BJ (cell line): Measurements from ENCODE around the gene FAM181A. TPM values are rescaled to one million over a fixed set of nuclear protein-coding genes. Genes with fewer than 3 reads are reported as not detected.

Source experiments
- CTCF ChIA-PET: fragments of 350-600 bp; formaldehyde crosslinking; extraction: SDS; loops from one replicate; lab custom pipeline; 2021; ENCODE audit warnings: antibody characterized with exemption, inconsistent platforms; lab: Yijun Ruan, JAX
- POLR2A ChIA-PET: fragments of 300-600 bp; sonication (Branson Sonifier 250); formaldehyde crosslinking; extraction: SDS; loops from one replicate; lab custom pipeline; 2021; ENCODE audit warnings: antibody characterized with exemption; lab: Charles Lee
- DNase-seq: peaks from one replicate; pipeline ENCODE4 v3.0.0-alpha.2; 2011; ENCODE audit warnings: low read depth
- H3K27me3 ChIP-seq: 2 replicates; pipeline ENCODE4 v1.6.0; 2011; ENCODE audit warnings: low read length; ENCODE audit not compliant: control insufficient read depth, insufficient read depth
- H3K36me3 ChIP-seq: 2 replicates; pipeline ENCODE4 v1.5.1; 2011; ENCODE audit warnings: low read length; ENCODE audit not compliant: control insufficient read depth, insufficient read depth
- H3K4me3 ChIP-seq: 2 replicates; pipeline ENCODE4 v1.5.1; 2011; ENCODE audit warnings: low read depth, mild to moderate bottlenecking, control low read depth, low read length
- polyA plus RNA-seq: library from polyadenylated mRNA; depleted of rRNA; stranded (reverse); fragments of >200 nt; gene quantifications from 2 replicates; pipeline ENCODE4 v1.2.3, GENCODE V29; 2011
- TF ChIP-seq, protein P1 (sequence below): IDR thresholded peaks from 2 replicates; pipeline ENCODE4 v1.5.1; 2011; ENCODE audit warnings: low read depth, mild to moderate bottlenecking, control low read depth, inconsistent platforms, low read length, moderate library complexity; ENCODE audit not compliant: insufficient read depth

Gene FAM181A
- polyA plus RNA-seq, 1 experiment: not detected

DNA sequence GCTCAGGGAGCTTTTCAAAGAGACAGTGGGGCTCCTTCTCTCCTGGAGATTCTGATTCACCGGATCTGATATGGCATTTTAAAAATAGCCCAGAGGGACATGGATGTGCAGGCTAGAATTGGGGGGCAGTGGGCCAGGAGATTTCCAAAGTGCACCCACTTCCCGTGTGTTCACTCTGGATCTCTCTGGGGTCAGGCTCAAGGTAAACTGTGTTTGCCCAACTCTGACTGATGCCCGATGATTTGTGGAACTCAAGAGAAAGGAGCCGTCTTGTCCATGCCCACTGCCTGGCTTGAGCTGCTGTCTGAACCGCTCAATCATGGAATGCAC lies 17.9 kb downstream of the FAM181A start:
- Histone ChIP-seq H3K27me3 (peaks cover 3% of the 10 kb centered on the region), H3K36me3 (no peaks in the 10 kb centered on the region), H3K4me3 (no peak overlapping the region)
- TF ChIP-seq, protein P1, sequence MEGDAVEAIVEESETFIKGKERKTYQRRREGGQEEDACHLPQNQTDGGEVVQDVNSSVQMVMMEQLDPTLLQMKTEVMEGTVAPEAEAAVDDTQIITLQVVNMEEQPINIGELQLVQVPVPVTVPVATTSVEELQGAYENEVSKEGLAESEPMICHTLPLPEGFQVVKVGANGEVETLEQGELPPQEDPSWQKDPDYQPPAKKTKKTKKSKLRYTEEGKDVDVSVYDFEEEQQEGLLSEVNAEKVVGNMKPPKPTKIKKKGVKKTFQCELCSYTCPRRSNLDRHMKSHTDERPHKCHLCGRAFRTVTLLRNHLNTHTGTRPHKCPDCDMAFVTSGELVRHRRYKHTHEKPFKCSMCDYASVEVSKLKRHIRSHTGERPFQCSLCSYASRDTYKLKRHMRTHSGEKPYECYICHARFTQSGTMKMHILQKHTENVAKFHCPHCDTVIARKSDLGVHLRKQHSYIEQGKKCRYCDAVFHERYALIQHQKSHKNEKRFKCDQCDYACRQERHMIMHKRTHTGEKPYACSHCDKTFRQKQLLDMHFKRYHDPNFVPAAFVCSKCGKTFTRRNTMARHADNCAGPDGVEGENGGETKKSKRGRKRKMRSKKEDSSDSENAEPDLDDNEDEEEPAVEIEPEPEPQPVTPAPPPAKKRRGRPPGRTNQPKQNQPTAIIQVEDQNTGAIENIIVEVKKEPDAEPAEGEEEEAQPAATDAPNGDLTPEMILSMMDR: no peak
- DNase-seq: no peak
- ChIA-PET CTCF (interaction anchor here (1.1 to 16.0 kb wide), 4 partner anchors 9 to 90 kb away, joined by 3 to 387 read pairs (median 4); partner anchors contain the start of gene CCDC197), POLR2A (no interaction called here)

DNA sequence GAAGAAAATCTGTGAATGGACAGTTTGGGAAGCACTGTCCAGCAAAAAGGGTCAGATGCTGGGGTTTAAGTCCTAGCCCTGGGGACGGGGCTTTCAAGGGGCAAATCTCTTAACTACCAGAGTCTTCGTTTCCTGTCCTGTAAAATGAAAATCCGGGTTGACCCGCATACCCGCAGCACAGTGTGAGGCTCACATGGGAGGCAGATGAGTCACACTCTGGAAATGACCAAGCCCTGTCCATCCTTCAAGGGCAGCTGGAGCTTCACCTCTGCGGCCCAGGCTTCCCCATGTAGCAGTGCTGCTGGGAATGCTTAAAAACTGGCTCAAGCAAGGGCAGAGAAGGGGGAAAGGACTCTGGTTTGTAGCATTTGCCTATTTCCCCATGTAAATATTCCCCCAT lies 19.0 kb downstream of the FAM181A start:
- Histone ChIP-seq H3K27me3 (peaks cover 3% of the 10 kb centered on the region), H3K4me3 (no peak overlapping the region), H3K36me3 (no peaks in the 10 kb centered on the region)
- ChIA-PET POLR2A (no interaction called here), CTCF (interaction anchor here (1.5 to 16.0 kb wide), 2 partner anchors 54 to 191 kb away, joined by 4 to 387 read pairs; partner anchors contain the start of gene CCDC197)
- no peak for DNase-seq
- TF ChIP-seq, protein P1: no peak

DNA sequence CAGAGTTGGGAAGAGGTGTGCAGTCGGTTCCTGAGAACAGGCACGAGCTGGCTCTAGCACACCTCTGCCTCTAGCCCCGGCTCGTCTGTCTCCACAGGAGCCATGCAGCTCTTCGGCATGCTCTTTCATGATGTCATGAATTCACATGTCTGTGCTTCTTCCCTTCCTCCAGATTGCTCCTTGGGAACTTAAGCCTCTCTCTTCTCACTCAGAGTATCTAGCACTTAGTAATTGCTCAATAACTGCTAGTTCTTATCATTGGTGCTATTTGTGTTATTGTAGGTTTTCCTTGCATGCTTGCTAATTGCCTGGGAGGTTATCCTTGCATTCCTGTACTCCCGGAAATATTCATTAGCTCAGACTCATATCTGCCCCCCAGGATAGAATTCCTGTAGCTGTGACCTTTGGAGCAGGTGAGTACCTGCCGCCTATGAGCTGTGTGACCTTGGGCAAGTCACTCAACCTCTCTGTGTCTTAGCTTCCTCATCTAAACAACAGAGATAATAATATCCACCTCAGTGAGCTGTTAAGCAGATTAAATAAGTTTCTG lies 19.5 kb downstream of the FAM181A start:
- POLR2A ChIA-PET: no interaction called here
- DNase-seq: no peak

DNA sequence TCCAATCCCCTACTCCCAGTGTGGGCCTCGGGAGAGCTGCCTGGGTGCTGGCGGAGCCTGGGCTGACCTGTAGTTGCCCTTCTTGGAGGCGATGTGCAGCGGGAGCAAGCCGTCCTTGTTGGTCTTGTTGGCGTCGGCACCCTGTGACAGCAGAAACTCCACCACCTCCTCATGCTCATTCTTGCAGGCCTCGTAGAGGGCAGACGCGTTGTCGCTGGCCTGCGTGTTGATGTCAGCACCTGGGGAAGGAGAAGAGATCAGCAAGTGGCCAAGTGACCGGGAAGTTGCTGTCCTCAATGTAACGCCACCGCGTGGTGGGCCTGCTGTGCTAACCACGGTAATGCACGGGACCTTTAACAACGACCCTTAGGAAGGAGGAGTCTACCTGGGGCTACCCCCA lies 20.1 kb downstream of the FAM181A start:
- Histone ChIP-seq H3K4me3 (no peak overlapping the region), H3K36me3 (no peaks in the 10 kb centered on the region), H3K27me3 (peaks cover 3% of the 10 kb centered on the region)
- TF ChIP-seq, protein P1: no peak
- POLR2A ChIA-PET: no interaction called here
- CTCF ChIA-PET: interaction anchor here (1.5 to 16.0 kb wide), 2 partner anchors 53 to 189 kb away, joined by 4 to 387 read pairs; partner anchors contain the start of gene CCDC197
- no peak for DNase-seq

More for the DNA sequence above, 19.5 kb downstream of the FAM181A start:
- TF ChIP-seq, protein P1: no peak
- peaks cover 3% of the 10 kb centered on the region for H3K27me3 ChIP-seq
- CTCF ChIA-PET: interaction anchor here (1.5 to 16.0 kb wide), 2 partner anchors 53 to 190 kb away, joined by 4 to 387 read pairs; partner anchors contain the start of gene CCDC197
- H3K4me3 ChIP-seq: no peak overlapping the region
- H3K36me3 ChIP-seq: no peaks in the 10 kb centered on the region

DNA sequence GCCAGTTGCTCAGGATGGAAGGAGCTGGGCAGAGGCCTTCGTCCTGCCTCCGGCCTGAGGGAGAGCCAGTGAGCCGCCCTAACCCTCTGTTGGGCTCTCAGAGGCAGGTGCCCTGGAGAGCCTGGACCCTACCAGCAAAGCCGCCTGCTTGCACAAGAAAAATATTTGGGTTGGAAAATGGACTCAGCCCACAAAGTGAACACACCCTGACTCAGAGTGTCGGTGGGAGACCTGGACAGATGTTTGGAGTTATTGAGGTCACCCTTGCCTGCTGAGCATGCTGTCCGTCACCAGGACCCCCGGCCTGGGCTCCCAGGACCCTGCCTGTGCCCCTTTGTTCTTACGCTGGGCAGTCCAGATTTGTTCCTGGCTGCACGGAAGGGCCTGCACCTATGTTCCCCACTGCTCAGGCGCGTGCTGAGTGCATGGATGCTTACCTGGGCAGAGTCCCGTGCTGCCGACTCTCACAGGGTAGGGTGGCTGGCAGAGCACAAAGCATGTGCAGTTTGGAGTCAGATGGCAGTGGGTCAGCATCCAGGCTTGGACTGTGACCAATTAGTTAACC lies 22.4 kb downstream of the FAM181A start:
- TF ChIP-seq, protein P1: no peak
- Histone ChIP-seq H3K27me3 (peaks cover 3% of the 10 kb centered on the region), H3K4me3 (no peak overlapping the region), H3K36me3 (no peaks in the 10 kb centered on the region)
- ChIA-PET POLR2A (no interaction called here), CTCF (interaction anchor here (1.0 to 1.7 kb wide), 4 partner anchors 10 to 187 kb away, joined by 3 to 5 read pairs (median 4); no protein-coding TSS in a partner anchor)
- DNase-seq: no peak
